NCI-H2171 treated with DMSO at 0.1 percent for 48 hours (cell line): ENCODE measurements around the gene SMIM13.
A peak's percentile ranks its signal among the peaks of the same experiment; 100 is the strongest.

Experiments
- DNase-seq: peaks from one replicate; lab custom pipeline; 2025; lab: John Stamatoyannopoulos, UW

SMIM13 gene

GRCh38 chr6:11093626-11094410 lies at the start of gene SMIM13:
SMIM13 (plus strand) TSS chr6:11093834; CDS start chr6:11094314, 480 bp downstream.
- peak; percentile 96 for DNase-seq

- DNase-seq: no peak
Observed at GRCh38 chr6:11043961-11044711, 49.5 kb upstream of the SMIM13 start, which contains the start of gene ELOVL2. ELOVL2 (minus strand) TSS chr6:11044305; CDS start chr6:11044230, 75 bp downstream.

GRCh38 chr6:11044712-11045167 lies 48.9 kb upstream of the SMIM13 start:
- no peak for DNase-seq

- DNase-seq: no peak
Observed at GRCh38 chr6:11050731-11051130, 42.9 kb upstream of the SMIM13 start.

GRCh38 chr6:11053307-11053706 lies 40.3 kb upstream of the SMIM13 start:
- DNase-seq: no peak

- no peak for DNase-seq
Observed at GRCh38 chr6:11054722-11055121, 38.9 kb upstream of the SMIM13 start.

GRCh38 chr6:11055127-11055627 lies 38.5 kb upstream of the SMIM13 start:
- no peak for DNase-seq

GRCh38 chr6:11056871-11057270 lies 36.8 kb upstream of the SMIM13 start:
- no peak for DNase-seq

- DNase-seq: no peak
Observed at GRCh38 chr6:11058406-11058805, 35.2 kb upstream of the SMIM13 start.

- DNase-seq: no peak
Observed at GRCh38 chr6:11062083-11062482, 31.6 kb upstream of the SMIM13 start.

- DNase-seq: no peak
Observed at GRCh38 chr6:11062715-11063114, 30.9 kb upstream of the SMIM13 start.

- DNase-seq: no peak
Observed at GRCh38 chr6:11064836-11065235, 28.8 kb upstream of the SMIM13 start.

- DNase-seq: no peak
Observed at GRCh38 chr6:11065436-11066202, 28.0 kb upstream of the SMIM13 start.

- DNase-seq: no peak
Observed at GRCh38 chr6:11066505-11067347, 26.9 kb upstream of the SMIM13 start.

GRCh38 chr6:11067348-11067747 lies 26.3 kb upstream of the SMIM13 start:
- DNase-seq: no peak

- DNase-seq: no peak
Observed at GRCh38 chr6:11069760-11070159, 23.9 kb upstream of the SMIM13 start.

- no peak for DNase-seq
Observed at GRCh38 chr6:11072101-11072500, 21.5 kb upstream of the SMIM13 start.

- DNase-seq: no peak
Observed at GRCh38 chr6:11076540-11076939, 17.1 kb upstream of the SMIM13 start.

- DNase-seq: no peak
Observed at GRCh38 chr6:11078266-11078665, 15.4 kb upstream of the SMIM13 start.

GRCh38 chr6:11080296-11080695 lies 13.3 kb upstream of the SMIM13 start:
- DNase-seq: no peak

- DNase-seq: no peak
Observed at GRCh38 chr6:11083491-11083890, 10.1 kb upstream of the SMIM13 start.
